Mesenchymal stem cell (in vitro differentiated cells and primary cell): ENCODE results near the gene NRG2.

Experiments used
- DNase-seq: peaks from one replicate; pipeline ENCODE4 v3.0.0-alpha.2; 2013
- H2AFZ ChIP-seq: one replicate; pipeline ENCODE4 v1.6.1; 2013; ENCODE audit warnings: low read depth, mild to moderate bottlenecking, control low read depth, inconsistent platforms, low read length, moderate library complexity
- H2AK5ac ChIP-seq: 2 replicates; pipeline ENCODE4 v1.6.1; 2013; ENCODE audit warnings: low read length, moderate library complexity, mild to moderate bottlenecking, inconsistent platforms; ENCODE audit not compliant: severe bottlenecking
- H2BK120ac ChIP-seq: one replicate; pipeline ENCODE4 v1.6.1; 2013; ENCODE audit warnings: low read depth, mild to moderate bottlenecking, inconsistent platforms, low read length, moderate library complexity
- H2BK12ac ChIP-seq, 2 experiments: one replicate each; pipeline ENCODE4 v1.6.1; 2013; ENCODE audit warnings: inconsistent platforms in 2 of 2, low read length in 2 of 2, mild to moderate bottlenecking in 2 of 2, moderate library complexity in 2 of 2, control low read depth in 1 of 2
- H2BK15ac ChIP-seq: one replicate; pipeline ENCODE4 v1.6.1; 2013; ENCODE audit warnings: mild to moderate bottlenecking, low read depth, inconsistent platforms; ENCODE audit not compliant: poor library complexity, severe bottlenecking
- H2BK5ac ChIP-seq: 2 replicates; pipeline ENCODE4 v1.6.1; 2013; ENCODE audit warnings: low read depth, mild to moderate bottlenecking, low read length, control low read depth, inconsistent platforms; ENCODE audit not compliant: poor library complexity, severe bottlenecking
- H3K14ac ChIP-seq, 2 experiments: one replicate each; pipeline ENCODE4 v1.6.1; 2013; ENCODE audit warnings: inconsistent platforms in 2 of 2, low read length in 2 of 2, control low read depth in 1 of 2, mild to moderate bottlenecking in 1 of 2, moderate library complexity in 1 of 2
- H3K18ac ChIP-seq, 2 experiments: one replicate each; pipeline ENCODE4 v1.6.1; 2013; ENCODE audit warnings: inconsistent platforms in 2 of 2, low read length in 2 of 2, control low read depth in 1 of 2, low read depth in 1 of 2, mild to moderate bottlenecking in 1 of 2
- H3K23ac ChIP-seq, 2 experiments: one replicate each; pipeline ENCODE4 v1.6.1; 2013; ENCODE audit warnings: inconsistent platforms in 2 of 2, low read length in 2 of 2, mild to moderate bottlenecking in 2 of 2, moderate library complexity in 2 of 2, control low read depth in 1 of 2
- H3K27ac ChIP-seq: 2 replicates; pipeline ENCODE4 v1.5.1; 2013; ENCODE audit warnings: mild to moderate bottlenecking, moderate library complexity, low read length, control low read depth, inconsistent platforms; ENCODE audit not compliant: poor library complexity, severe bottlenecking
- H3K27me3 ChIP-seq, 2 experiments: 2 replicates each; pipeline versions ENCODE4 v1.6.1 to v1.7.0; 2013; ENCODE audit warnings: low read length in 2 of 2, mild to moderate bottlenecking in 2 of 2, moderate library complexity in 2 of 2, control low read depth in 1 of 2, inconsistent platforms in 1 of 2; ENCODE audit not compliant: control insufficient read depth in 1 of 2, insufficient read depth in 1 of 2
- H3K36me3 ChIP-seq, 2 experiments: 2 replicates each; pipeline versions ENCODE4 v1.6.1 to v1.7.0; 2013; ENCODE audit warnings: low read length in 2 of 2, control low read depth in 1 of 2, inconsistent platforms in 1 of 2, low read depth in 1 of 2, mild to moderate bottlenecking in 1 of 2; ENCODE audit not compliant: insufficient read depth in 2 of 2, control insufficient read depth in 1 of 2
- H3K4ac ChIP-seq, 2 experiments: one replicate each; pipeline ENCODE4 v1.6.1; 2013; ENCODE audit warnings: inconsistent platforms in 2 of 2, low read length in 2 of 2, mild to moderate bottlenecking in 2 of 2, moderate library complexity in 2 of 2, control low read depth in 1 of 2, low read depth in 1 of 2
- H3K4me1 ChIP-seq: 2 replicates; pipeline ENCODE4 v1.6.1; 2013; ENCODE audit warnings: low read depth, low read length, control low read depth; ENCODE audit not compliant: control insufficient read depth, insufficient read depth
- H3K4me2 ChIP-seq: 2 replicates; pipeline ENCODE4 v1.6.1; 2013; ENCODE audit warnings: low read length, mild to moderate bottlenecking, inconsistent platforms; ENCODE audit not compliant: poor library complexity, severe bottlenecking
- H3K4me3 ChIP-seq, 2 experiments: 2 replicates each; pipeline versions ENCODE4 v1.5.1 to v1.7.0; 2013; ENCODE audit warnings: low read length in 2 of 2, mild to moderate bottlenecking in 2 of 2, control low read depth in 1 of 2, low read depth in 1 of 2; ENCODE audit not compliant: insufficient read depth in 1 of 2
- H3K79me1 ChIP-seq: replicated peaks from 2 replicates; pipeline ENCODE4 v1.6.1; 2013; ENCODE audit warnings: mild to moderate bottlenecking, control low read depth, low read length, inconsistent platforms; ENCODE audit not compliant: poor library complexity, severe bottlenecking
- H3K9ac ChIP-seq: 2 replicates; pipeline ENCODE4 v1.7.0; 2013; ENCODE audit warnings: mild to moderate bottlenecking, low read length, moderate library complexity
- H3K9me3 ChIP-seq: 2 replicates; pipeline ENCODE4 v1.7.0; 2013; ENCODE audit warnings: mild to moderate bottlenecking, low read length; ENCODE audit not compliant: control insufficient read depth
- H4K8ac ChIP-seq: one replicate; pipeline ENCODE4 v1.6.1; 2013; ENCODE audit warnings: inconsistent platforms, mild to moderate bottlenecking, low read length, moderate library complexity
- H4K91ac ChIP-seq: one replicate; pipeline ENCODE4 v1.6.1; 2013; ENCODE audit warnings: mild to moderate bottlenecking, low read length, inconsistent platforms
- WGBS: methylation state at CpG from one replicate; pipeline ENCODE4 v1.1.7; 2013; ENCODE audit warnings: mixed read lengths; 5-methylcytosine and 5-hydroxymethylcytosine counted together

The NRG2 gene

GRCh38 chr5:139901986-139902385 is 141.1 kb downstream of the NRG2 start:
- no peak overlapping the region for H2AFZ ChIP-seq
- 80% methylated on average over 1 of the region's 3 CpGs for WGBS
- H2BK12ac ChIP-seq = no peak overlapping the region
- no peaks in the 10 kb centered on the region for H3K36me3 ChIP-seq
- H3K9me3 ChIP-seq = no peaks in the 10 kb centered on the region
- no peak overlapping the region for H3K4ac ChIP-seq
- no peak overlapping the region for H2BK5ac ChIP-seq
- H2BK120ac ChIP-seq = no peak overlapping the region
- H3K4me2 ChIP-seq = no peak overlapping the region
- no peak overlapping the region for H3K14ac ChIP-seq
- H3K4me1 ChIP-seq = peaks cover 16% of the 10 kb centered on the region
- H4K8ac ChIP-seq = no peak overlapping the region
- no peak overlapping the region for H3K9ac ChIP-seq
- no peak overlapping the region for H3K4me3 ChIP-seq
- H2BK15ac ChIP-seq = no peak overlapping the region
- no peak overlapping the region for H3K23ac ChIP-seq
- no peak overlapping the region for H3K27ac ChIP-seq
- H3K27me3 ChIP-seq = peaks cover 67 to 95% of the 10 kb centered on the region in 2 experiments
- no peak overlapping the region for H2AK5ac ChIP-seq
- no peaks in the 10 kb centered on the region for H3K79me1 ChIP-seq
- DNase-seq = no peak
- no peak overlapping the region for H3K18ac ChIP-seq
- no peak overlapping the region for H4K91ac ChIP-seq

- WGBS = 70% methylated on average over 2 of the region's 2 CpGs
These were observed 141.9 kb downstream of the NRG2 start for GRCh38 chr5:139901251-139901575.

GRCh38 chr5:139900546-139901250 is 142.4 kb downstream of the NRG2 start:
- no peak overlapping the region for H3K4me2 ChIP-seq
- no peak for DNase-seq
- H4K91ac ChIP-seq = no peak overlapping the region
- no peak overlapping the region for H2BK15ac ChIP-seq
- H3K18ac ChIP-seq = no peak overlapping the region
- H3K4me3 ChIP-seq = no peak overlapping the region
- peaks cover 63 to 95% of the 10 kb centered on the region in 2 experiments for H3K27me3 ChIP-seq
- H3K79me1 ChIP-seq = no peaks in the 10 kb centered on the region
- no peak overlapping the region for H3K14ac ChIP-seq
- no peak overlapping the region for H2AK5ac ChIP-seq
- H3K9ac ChIP-seq = no peak overlapping the region
- no peak overlapping the region for H2AFZ ChIP-seq
- H3K23ac ChIP-seq = peak overlapping the region in 1 of 2 experiments; percentile 5
- H2BK12ac ChIP-seq = no peak overlapping the region
- no peak overlapping the region for H3K4ac ChIP-seq
- H4K8ac ChIP-seq = no peak overlapping the region
- no peak overlapping the region for H2BK120ac ChIP-seq
- WGBS = 76% methylated on average over 3 of the region's 3 CpGs
- H3K36me3 ChIP-seq = no peaks in the 10 kb centered on the region
- no peak overlapping the region for H3K27ac ChIP-seq
- peaks cover 16% of the 10 kb centered on the region for H3K4me1 ChIP-seq
- H3K9me3 ChIP-seq = no peaks in the 10 kb centered on the region
- no peak overlapping the region for H2BK5ac ChIP-seq

More at GRCh38 chr5:139901251-139901575, 141.9 kb downstream of the NRG2 start:
- H3K27ac ChIP-seq = no peak overlapping the region
- no peak overlapping the region for H3K4ac ChIP-seq
- no peak for DNase-seq
- H2BK120ac ChIP-seq = no peak overlapping the region
- H2BK12ac ChIP-seq = no peak overlapping the region
- no peak overlapping the region for H3K18ac ChIP-seq
- H2BK15ac ChIP-seq = no peak overlapping the region
- H3K27me3 ChIP-seq = peaks cover 64 to 95% of the 10 kb centered on the region in 2 experiments
- peaks cover 16% of the 10 kb centered on the region for H3K4me1 ChIP-seq
- no peak overlapping the region for H2AK5ac ChIP-seq
- no peak overlapping the region for H3K14ac ChIP-seq
- no peak overlapping the region for H3K9ac ChIP-seq
- H2AFZ ChIP-seq = no peak overlapping the region
- peak overlapping the region in 1 of 2 experiments; percentile 5 for H3K23ac ChIP-seq
- H4K91ac ChIP-seq = no peak overlapping the region
- H2BK5ac ChIP-seq = no peak overlapping the region
- no peaks in the 10 kb centered on the region for H3K79me1 ChIP-seq
- H4K8ac ChIP-seq = no peak overlapping the region
- no peak overlapping the region for H3K4me3 ChIP-seq
- no peaks in the 10 kb centered on the region for H3K36me3 ChIP-seq
- no peaks in the 10 kb centered on the region for H3K9me3 ChIP-seq
- no peak overlapping the region for H3K4me2 ChIP-seq

GRCh38 chr5:139898981-139899380 is 144.1 kb downstream of the NRG2 start:
- WGBS = 80% methylated on average over 2 of the region's 2 CpGs
- H3K9ac ChIP-seq = no peak overlapping the region

More at GRCh38 chr5:139898981-139899380, 144.1 kb downstream of the NRG2 start:
- no peak overlapping the region for H2BK5ac ChIP-seq
- no peak overlapping the region for H2BK120ac ChIP-seq
- no peak overlapping the region for H3K23ac ChIP-seq
- no peak overlapping the region for H3K4ac ChIP-seq
- no peak overlapping the region for H4K8ac ChIP-seq
- no peak overlapping the region for H4K91ac ChIP-seq
- H3K4me1 ChIP-seq = peaks cover 7% of the 10 kb centered on the region
- H2BK12ac ChIP-seq = no peak overlapping the region
- H3K4me2 ChIP-seq = no peak overlapping the region
- no peak overlapping the region for H2AFZ ChIP-seq
- no peaks in the 10 kb centered on the region for H3K36me3 ChIP-seq
- H3K27me3 ChIP-seq = peaks cover 50 to 98% of the 10 kb centered on the region in 2 experiments
- H3K27ac ChIP-seq = no peak overlapping the region
- H3K4me3 ChIP-seq = no peak overlapping the region
- no peak overlapping the region for H3K14ac ChIP-seq
- no peaks in the 10 kb centered on the region for H3K79me1 ChIP-seq
- no peak overlapping the region for H2BK15ac ChIP-seq
- no peak for DNase-seq
- H2AK5ac ChIP-seq = no peak overlapping the region
- no peaks in the 10 kb centered on the region for H3K9me3 ChIP-seq
- no peak overlapping the region for H3K18ac ChIP-seq
